ENCODE data around the gene NPPB. TPM values are rescaled to one million over a fixed set of nuclear protein-coding genes. Genes with fewer than 3 reads are reported as not detected.

Gene NPPB
- 0.47 TPM in 1 of 5 replicates, not detected in the others for total RNA-seq (2022; extraction: Qiagen RNA extraction)

GRCh38 chr1:11858613-11858967, at the start of gene NPPB:
NPPB (minus strand) TSS chr1:11858945; CDS start chr1:11858833, 112 bp downstream.

DNA sequence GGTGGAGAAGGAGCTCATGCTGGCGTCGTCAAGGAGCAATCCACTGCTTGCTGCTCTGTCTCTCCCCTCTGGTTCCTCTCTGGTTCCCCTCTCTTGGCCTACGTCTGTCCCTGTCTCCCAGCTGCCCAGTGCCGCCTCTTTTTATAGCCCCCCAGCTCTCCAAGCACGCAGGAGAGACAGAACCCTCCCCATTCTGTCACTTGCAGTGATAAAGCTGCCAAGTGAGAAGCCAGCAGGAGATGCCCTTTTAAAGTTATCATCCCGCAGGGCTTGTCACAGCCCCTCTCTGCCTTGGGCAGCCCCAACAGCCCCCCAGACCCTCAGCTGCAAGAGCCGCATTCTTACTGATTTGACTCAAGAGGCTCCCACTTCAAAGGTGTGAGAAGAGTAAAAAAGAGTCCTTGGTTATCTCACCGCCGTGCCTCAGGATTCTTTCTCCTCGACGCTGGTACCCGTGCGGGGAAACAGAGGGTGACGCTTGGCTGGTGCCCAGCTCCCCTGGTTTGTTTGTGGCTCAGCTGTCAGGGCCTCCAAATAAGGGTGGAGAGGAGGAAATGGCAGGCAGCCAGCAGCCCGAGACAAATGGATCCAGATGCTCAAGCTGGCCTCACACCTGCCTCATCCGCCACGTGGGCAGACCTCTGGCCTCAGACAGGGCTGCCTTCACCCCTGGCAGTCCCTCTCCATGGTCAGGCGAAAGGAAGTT, 10.9 kb downstream of the NPPB start, which contains the start of gene NPPA:
Gene NPPA, minus strand, starts transcription at position 117 of the 706 bp plus-strand sequence. Its CDS starts 99 bp downstream, at position 18.

Other genes with a start within 250 kb of the NPPB start
- gene FBXO2, start 204.5 kb downstream of the NPPB start, total RNA-seq (2022; extraction: Qiagen RNA extraction): 6.4 to 11.2 TPM (median 9.0 TPM) in 5 replicates
- 14.0 to 21.5 TPM (median 18.2 TPM) in 5 replicates for gene FBXO44, start 204.1 kb downstream of the NPPB start, total RNA-seq (2022; extraction: Qiagen RNA extraction)
- 6.7 to 9.6 TPM (median 8.6 TPM) in 5 replicates for gene FBXO6, start 194.7 kb downstream of the NPPB start, total RNA-seq (2022; extraction: Qiagen RNA extraction)
- 43.6 to 58.9 TPM (median 54.1 TPM) in 5 replicates for gene MAD2L2, start 177.8 kb downstream of the NPPB start, total RNA-seq (2022; extraction: Qiagen RNA extraction)
- gene DRAXIN, start 167.2 kb downstream of the NPPB start, total RNA-seq (2022; extraction: Qiagen RNA extraction): 0.07 to 0.17 TPM (median 0.08 TPM) in 5 replicates
- 73.2 to 113 TPM (median 102 TPM) in 5 replicates for gene AGTRAP, start 122.8 kb downstream of the NPPB start, total RNA-seq (2022; extraction: Qiagen RNA extraction)
- 0.09 TPM in 1 of 5 replicates, not detected in the others for gene C1orf167, start 96.8 kb downstream of the NPPB start, total RNA-seq (2022; extraction: Qiagen RNA extraction)
- gene MTHFR, start 53.0 kb downstream of the NPPB start, total RNA-seq (2022; extraction: Qiagen RNA extraction): 3.8 to 5.2 TPM (median 4.3 TPM) in 5 replicates
- 4.6 to 7.8 TPM (median 6.3 TPM) in 5 replicates for gene CLCN6, start 52.8 kb downstream of the NPPB start, total RNA-seq (2022; extraction: Qiagen RNA extraction)
- gene NPPA, start 11.2 kb downstream of the NPPB start, total RNA-seq (2022; extraction: Qiagen RNA extraction): not detected in 5 replicates
- 28.8 to 49.5 TPM (median 47.7 TPM) in 5 replicates for gene KIAA2013, start 67.5 kb upstream of the NPPB start, total RNA-seq (2022; extraction: Qiagen RNA extraction)
- 69.8 to 85.5 TPM (median 83.1 TPM) in 5 replicates for gene PLOD1, start 75.8 kb upstream of the NPPB start, total RNA-seq (2022; extraction: Qiagen RNA extraction)
- gene MFN2, start 121.5 kb upstream of the NPPB start, total RNA-seq (2022; extraction: Qiagen RNA extraction): 31.1 to 35.1 TPM (median 34.7 TPM) in 5 replicates
- gene MIIP, start 160.6 kb upstream of the NPPB start, total RNA-seq (2022; extraction: Qiagen RNA extraction): 10.9 to 18.9 TPM (median 15.2 TPM) in 5 replicates
- gene TNFRSF8, start 204.4 kb upstream of the NPPB start, total RNA-seq (2022; extraction: Qiagen RNA extraction): 0.06 to 0.12 TPM (median 0.08 TPM) in 5 replicates

Data from A549 treated with CORT108297 at 1 μM for 4 hours (cell line).